HG03060 (cell line): ENCODE results near the gene STAB2.

Source experiments
- ATAC-seq: cut with Tn5 transposase; IDR thresholded peaks from one replicate; pipeline ENCODE4 v1.9.1; 2021; ENCODE audit warnings: low read depth, moderate number of reproducible peaks; ENCODE audit not compliant: unreplicated experiment

The STAB2 gene

GRCh38 chr12:103735291-103735690 is 148.2 kb downstream of the STAB2 start:
- ATAC-seq: no peak

- ATAC-seq: no peak
Measured at GRCh38 chr12:103736572-103736971, 149.5 kb downstream of the STAB2 start.

- no peak for ATAC-seq
Measured at GRCh38 chr12:103737881-103738280, 150.8 kb downstream of the STAB2 start.

GRCh38 chr12:103742349-103742932 is 155.4 kb downstream of the STAB2 start:
- ATAC-seq: no peak

GRCh38 chr12:103743788-103744187 is 156.7 kb downstream of the STAB2 start:
- no peak for ATAC-seq

GRCh38 chr12:103745962-103746361 is 158.9 kb downstream of the STAB2 start:
- ATAC-seq: no peak

GRCh38 chr12:103748002-103748401 is 160.9 kb downstream of the STAB2 start:
- ATAC-seq: no peak

- no peak for ATAC-seq
Measured at GRCh38 chr12:103748875-103749274, 161.8 kb downstream of the STAB2 start.

GRCh38 chr12:103751171-103751570 is 164.1 kb downstream of the STAB2 start:
- ATAC-seq: no peak

GRCh38 chr12:103751600-103751999 is 164.5 kb downstream of the STAB2 start:
- ATAC-seq: no peak

GRCh38 chr12:103755425-103755824 is 168.4 kb downstream of the STAB2 start:
- ATAC-seq: no peak

- ATAC-seq: no peak
Measured at GRCh38 chr12:103756443-103756842, 169.4 kb downstream of the STAB2 start.

GRCh38 chr12:103757248-103757647 is 170.2 kb downstream of the STAB2 start:
- no peak for ATAC-seq

- ATAC-seq: no peak
Measured at GRCh38 chr12:103758310-103759089, 171.4 kb downstream of the STAB2 start.

GRCh38 chr12:103762473-103762872 is 175.4 kb downstream of the STAB2 start:
- ATAC-seq: no peak

- no peak for ATAC-seq
Measured at GRCh38 chr12:103765322-103765721, 178.2 kb downstream of the STAB2 start.

- no peak for ATAC-seq
Measured at GRCh38 chr12:103766028-103766427, 179.0 kb downstream of the STAB2 start.

- ATAC-seq: no peak
Measured at GRCh38 chr12:103768467-103769123, 181.5 kb downstream of the STAB2 start.

- ATAC-seq: no peak
Measured at GRCh38 chr12:103769240-103769945, 182.3 kb downstream of the STAB2 start.

- no peak for ATAC-seq
Measured at GRCh38 chr12:103771466-103771865, 184.4 kb downstream of the STAB2 start.
